HG02973 (cell line): ENCODE results near the gene ZBTB2.
"Not testable (repeated sequence)": the region's sequence is repeated elsewhere in the genome, so short reads cannot be mapped to it uniquely, and the experiment has no call there.

ENCODE experiments used
- ATAC-seq: cut with Tn5 transposase; IDR thresholded peaks from one replicate; pipeline ENCODE4 v1.9.1; 2021; ENCODE audit warnings: moderate library complexity; ENCODE audit not compliant: unreplicated experiment

ZBTB2 gene

GRCh38 chr6:151402228-151402627 lies 10.9 kb upstream of the ZBTB2 start:
- ATAC-seq = no peak

GRCh38 chr6:151400473-151400872 lies 9.1 kb upstream of the ZBTB2 start:
- no peak for ATAC-seq

DNA sequence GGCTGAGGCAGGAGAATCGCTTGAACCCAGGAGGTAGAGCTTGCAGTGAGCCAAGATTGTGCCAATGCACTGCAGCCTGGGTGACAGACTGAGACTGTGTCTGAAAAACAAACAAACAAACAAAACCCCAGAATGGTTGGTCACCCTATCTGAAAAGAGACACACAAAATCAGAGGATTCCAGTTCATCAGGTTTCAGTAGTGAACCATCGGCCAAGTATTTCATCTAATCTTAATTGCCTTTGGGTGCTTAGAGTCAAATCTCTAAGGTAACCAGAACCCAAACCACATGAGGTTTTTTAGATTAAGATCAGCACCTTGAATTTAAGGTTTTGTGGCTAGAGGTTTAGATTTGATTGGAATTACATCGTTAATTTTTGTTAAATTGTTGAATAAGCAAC lies 8.3 kb upstream of the ZBTB2 start:
- no peak for ATAC-seq

- no peak for ATAC-seq
Measured at GRCh38 chr6:151393410-151393809, 2.1 kb upstream of the ZBTB2 start.

- no peak for ATAC-seq
Measured at GRCh38 chr6:151392427-151392826, 1.1 kb upstream of the ZBTB2 start.

GRCh38 chr6:151390851-151391470 lies 398 bp downstream of the ZBTB2 start:
- ATAC-seq = peak; percentile 7

DNA sequence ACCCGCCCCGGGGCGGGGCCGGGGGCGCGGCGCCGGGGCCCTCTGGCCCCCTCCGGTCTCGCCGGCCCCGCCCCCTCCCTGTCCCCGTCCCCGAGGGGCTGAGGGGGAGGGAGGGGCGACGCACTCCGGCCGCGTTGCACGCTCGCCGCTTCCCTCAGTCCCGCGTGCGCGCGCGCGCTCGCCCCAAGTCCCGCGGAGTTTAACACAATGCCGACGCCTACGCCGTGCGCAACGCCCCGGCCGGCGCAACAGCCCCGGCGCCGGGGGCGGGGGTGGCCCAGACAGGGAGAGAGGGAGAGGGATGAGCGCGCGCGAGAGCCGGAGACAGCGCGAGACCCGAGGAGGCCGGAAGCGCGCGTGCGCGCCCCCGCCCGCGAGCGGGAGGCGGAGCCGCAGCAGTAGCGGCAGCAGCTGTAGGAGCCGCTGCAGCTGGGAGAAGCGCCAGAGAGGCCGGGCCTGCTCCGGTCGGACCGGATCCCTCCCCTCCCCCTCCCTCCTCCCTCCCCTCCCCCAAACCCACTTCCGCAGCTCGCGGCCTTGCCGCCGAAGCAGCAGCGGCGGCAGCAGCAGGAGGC lies 996 bp downstream of the ZBTB2 start:
- peak; percentile 72 for ATAC-seq

- ATAC-seq = peak; percentile 59
Measured at GRCh38 chr6:151389618-151390275, 1.6 kb downstream of the ZBTB2 start.

DNA sequence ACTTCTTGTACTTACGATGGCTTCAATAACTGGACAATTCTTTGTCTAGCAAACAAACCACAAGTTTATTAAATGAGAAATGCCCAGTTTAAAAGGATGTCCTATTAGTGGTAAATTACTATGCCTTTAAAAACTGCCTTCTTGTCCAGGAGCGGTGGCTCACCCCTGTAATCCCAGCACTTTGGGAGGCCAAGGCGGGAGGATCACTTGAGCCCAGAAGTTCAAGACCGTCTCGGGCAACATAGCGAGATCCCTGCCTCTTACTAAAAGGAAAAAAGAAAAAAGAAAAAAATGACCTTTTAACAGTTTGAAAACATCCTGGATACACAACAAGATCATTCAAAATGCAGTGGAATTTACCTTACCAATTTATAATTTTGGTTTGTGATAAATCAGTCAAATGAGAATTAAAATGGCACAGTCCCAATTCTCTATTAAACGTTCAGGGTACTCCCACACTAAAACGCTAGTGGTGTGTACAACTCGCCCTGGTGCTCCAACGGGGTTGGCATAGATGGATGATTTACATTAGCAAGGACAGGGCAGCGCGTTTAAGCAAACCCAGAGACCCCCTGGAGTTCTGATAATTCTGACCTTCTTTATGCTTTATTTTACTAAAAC lies 2.3 kb downstream of the ZBTB2 start:
- no peak for ATAC-seq

GRCh38 chr6:151388236-151388635 lies 3.1 kb downstream of the ZBTB2 start:
- no peak for ATAC-seq

GRCh38 chr6:151387175-151387970 lies 4.0 kb downstream of the ZBTB2 start:
- no peak for ATAC-seq

- ATAC-seq = no peak
Measured at GRCh38 chr6:151385177-151385576, 6.2 kb downstream of the ZBTB2 start.

GRCh38 chr6:151384151-151384550 lies 7.2 kb downstream of the ZBTB2 start:
- no peak for ATAC-seq

DNA sequence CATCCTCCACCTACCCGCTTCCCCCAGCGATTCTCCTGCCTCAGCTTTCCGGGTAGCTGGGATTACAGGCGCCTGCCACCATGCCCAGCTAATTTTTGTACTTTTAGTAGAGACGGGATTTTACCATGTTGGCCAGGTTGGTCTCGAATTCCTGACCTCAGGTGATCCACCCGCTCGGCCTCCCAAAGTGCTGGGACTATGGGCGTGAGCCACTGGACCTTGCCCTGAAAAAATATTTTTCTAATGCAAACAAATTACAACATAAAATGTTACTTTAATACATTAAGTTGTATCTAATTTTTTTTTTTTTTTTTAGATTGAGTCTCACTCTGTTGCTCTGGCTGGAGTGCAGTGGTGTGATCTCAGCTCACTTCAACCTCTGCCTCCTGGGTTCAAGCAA lies 8.7 kb downstream of the ZBTB2 start:
- ATAC-seq = not testable (repeated sequence)

DNA sequence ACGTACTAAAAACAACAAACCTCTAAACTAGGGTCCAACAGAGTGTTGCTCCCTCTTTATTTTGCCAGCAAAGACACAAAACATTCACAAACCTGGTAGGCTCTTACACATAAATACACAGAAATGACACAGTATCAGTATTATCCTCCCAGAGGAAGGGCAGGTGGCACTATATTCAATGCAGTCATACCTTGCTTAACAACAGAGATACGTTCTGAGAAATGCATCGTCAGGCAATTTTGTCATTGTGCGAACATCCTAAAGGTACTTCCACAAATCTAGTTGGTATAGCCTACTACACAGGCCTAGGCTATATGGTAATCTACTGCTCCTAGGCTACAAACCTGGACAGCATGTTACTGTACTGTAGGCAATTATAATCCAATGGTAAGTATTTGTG lies 9.6 kb downstream of the ZBTB2 start:
- no peak for ATAC-seq

DNA sequence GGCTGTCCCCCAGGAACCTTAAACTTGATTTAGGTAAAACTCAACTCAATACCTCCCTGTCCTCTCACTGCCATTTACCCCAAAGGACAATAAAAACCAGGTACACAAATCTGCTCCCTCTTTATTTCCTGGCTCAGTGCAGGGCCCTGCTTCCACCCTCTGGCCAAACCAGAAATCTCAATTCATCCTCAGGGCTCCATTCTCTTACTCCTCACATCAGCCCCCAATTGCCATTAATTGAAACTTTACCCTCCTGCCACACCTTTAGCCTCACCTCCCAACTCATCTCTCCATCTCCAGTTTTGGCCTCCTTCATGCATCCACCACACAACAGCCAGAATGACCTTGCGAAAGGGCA lies 10.5 kb downstream of the ZBTB2 start:
- ATAC-seq = peak; percentile 7

GRCh38 chr6:151379933-151380847 lies 11.2 kb downstream of the ZBTB2 start:
- ATAC-seq = peak; percentile 55

DNA sequence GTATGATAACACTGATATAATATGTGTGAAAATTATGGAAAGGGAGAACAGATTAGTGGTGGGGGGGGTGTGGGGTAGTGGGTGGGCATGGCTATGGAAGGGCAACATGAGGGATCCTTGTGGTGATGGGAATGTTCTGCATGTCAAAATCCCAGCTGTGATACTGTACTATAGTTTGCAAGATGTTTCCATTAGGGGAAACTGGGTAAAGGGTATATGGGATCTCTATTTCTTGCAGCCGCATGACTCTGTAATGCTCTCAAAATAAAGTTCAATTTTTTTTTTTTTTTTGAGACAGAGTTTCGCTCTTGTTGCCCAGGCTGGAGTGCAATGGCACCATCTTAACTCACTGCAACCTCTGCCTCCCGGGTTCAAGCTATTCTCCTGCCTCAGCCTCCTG lies 14.3 kb downstream of the ZBTB2 start:
- ATAC-seq = no peak

DNA sequence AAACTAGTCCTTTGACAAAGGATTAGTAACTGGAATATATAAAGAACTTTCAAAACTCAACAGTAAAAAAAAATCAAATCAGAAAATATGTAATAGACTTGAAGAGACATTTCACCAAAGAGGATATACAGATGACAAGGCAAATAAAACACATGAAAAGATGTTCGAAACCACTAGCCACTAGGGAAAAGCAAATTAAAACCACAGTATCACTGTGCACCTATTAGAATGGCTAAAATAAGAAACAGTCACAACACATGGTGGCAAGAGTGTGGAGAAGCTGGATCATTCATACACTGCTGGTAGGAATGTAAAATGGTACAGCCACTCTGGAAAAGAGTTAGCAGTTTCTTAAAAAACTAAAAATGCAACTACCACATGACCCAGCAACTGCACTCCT lies 14.9 kb downstream of the ZBTB2 start:
- ATAC-seq = no peak

- no peak for ATAC-seq
Measured at GRCh38 chr6:151375833-151376232, 15.5 kb downstream of the ZBTB2 start.
